WTC11 (cell line): ENCODE measurements around the gene ECSCR. TPM values are rescaled to one million over a fixed set of nuclear protein-coding genes. Genes with fewer than 3 reads are reported as not detected.

Source experiments
- ATAC-seq: fragments of 200-7000 bp; cut with Tn5 transposase; 2 replicates; pipeline ENCODE4 v1.10.0; 2021; ENCODE audit warnings: mild to moderate bottlenecking, moderate library complexity
- CTCF ChIA-PET: fragments of 300-600 bp; sonication (Branson Sonifier 250); formaldehyde crosslinking; loops from one replicate; lab custom pipeline; 2021; ENCODE audit warnings: antibody characterized with exemption; lab: Charles Lee
- POLR2A ChIA-PET: fragments of 350-600 bp; sonication (Branson Sonifier 250); formaldehyde crosslinking; loops from one replicate; lab custom pipeline; 2021; ENCODE audit warnings: antibody characterized with exemption; lab: Charles Lee
- DNase-seq: peaks from one replicate; pipeline ENCODE4 v3.0.0; 2021; ENCODE audit warnings: low spot score
- H3K27ac Mint-ChIP-seq: 2 replicates; pipeline ENCODE4 v1.8.0; 2021; ENCODE audit warnings: mixed read lengths
- H3K27me3 Mint-ChIP-seq: 2 replicates; pipeline ENCODE4 v1.8.0; 2021; ENCODE audit warnings: low read depth, mild to moderate bottlenecking, moderate library complexity, mixed read lengths
- H3K36me3 Mint-ChIP-seq: 2 replicates; pipeline ENCODE4 v1.8.0; 2021; ENCODE audit warnings: mixed read lengths
- H3K4me1 Mint-ChIP-seq: 2 replicates; pipeline ENCODE4 v1.8.0; 2022; ENCODE audit warnings: mixed read lengths
- H3K4me3 Mint-ChIP-seq: 2 replicates; pipeline ENCODE4 v1.8.0; 2021; ENCODE audit warnings: mild to moderate bottlenecking, moderate library complexity, mixed read lengths
- H3K9me3 Mint-ChIP-seq: 2 replicates; pipeline ENCODE4 v1.8.0; 2021; ENCODE audit warnings: mixed read lengths
- ARID4B ChIP-seq: sonication (generic); formaldehyde crosslinking; IDR thresholded peaks from 2 replicates; pipeline ENCODE4 v1.8.0; 2023; ENCODE audit warnings: missing genetic modification reagents, mild to moderate bottlenecking, borderline replicate concordance
- ATF2 ChIP-seq: sonication (generic); formaldehyde crosslinking; IDR thresholded peaks from 2 replicates; pipeline ENCODE4 v1.8.1; 2022; ENCODE audit warnings: low read depth, missing genetic modification reagents, borderline replicate concordance
- ATF3 ChIP-seq: sonication (generic); formaldehyde crosslinking; conservative IDR thresholded peaks from 2 replicates; pipeline ENCODE4 v1.8.1; 2022; ENCODE audit warnings: mild to moderate bottlenecking, missing genetic modification reagents
- CBFB ChIP-seq: sonication (generic); formaldehyde crosslinking; IDR thresholded peaks from 2 replicates; pipeline ENCODE4 v1.8.1; 2022; ENCODE audit warnings: mild to moderate bottlenecking, low read depth, missing genetic modification reagents
- CREB1 ChIP-seq: sonication (generic); formaldehyde crosslinking; IDR thresholded peaks from 2 replicates; pipeline ENCODE4 v1.8.0; 2023; ENCODE audit warnings: mild to moderate bottlenecking, missing genetic modification reagents
- CREM ChIP-seq: sonication (generic); formaldehyde crosslinking; IDR thresholded peaks from 2 replicates; pipeline ENCODE4 v1.8.1; 2022; ENCODE audit warnings: mild to moderate bottlenecking, missing genetic modification reagents, moderate library complexity
- CTCF ChIP-seq: fragments of 200-600 bp; IDR thresholded peaks from 2 replicates; pipeline ENCODE4 v1.8.0; 2022; ENCODE audit warnings: antibody characterized with exemption
- ESRRA ChIP-seq: sonication (generic); formaldehyde crosslinking; IDR thresholded peaks from 2 replicates; pipeline ENCODE4 v1.8.1; 2022; ENCODE audit warnings: mild to moderate bottlenecking, missing genetic modification reagents, borderline replicate concordance
- FOXJ3 ChIP-seq: sonication (generic); formaldehyde crosslinking; IDR thresholded peaks from 2 replicates; pipeline ENCODE4 v1.9.0; 2021; ENCODE audit warnings: missing genetic modification reagents, mild to moderate bottlenecking, borderline replicate concordance
- GTF2I ChIP-seq: fragments of 250-450 bp; sonication (Bioruptor Pico); conservative IDR thresholded peaks from 2 replicates; pipeline ENCODE4 v1.4.0; 2021; ENCODE audit warnings: mild to moderate bottlenecking
- IRF2 ChIP-seq: sonication (generic); formaldehyde crosslinking; IDR thresholded peaks from 2 replicates; pipeline ENCODE4 v1.8.0; 2022; ENCODE audit warnings: low read depth, missing genetic modification reagents, borderline replicate concordance
- JAZF1 ChIP-seq: fragments of 250-450 bp; sonication (Bioruptor Pico); IDR thresholded peaks from 2 replicates; pipeline ENCODE4 v1.9.0; 2021; ENCODE audit warnings: moderate library complexity, mild to moderate bottlenecking, inconsistent platforms
- MXD4 ChIP-seq: fragments of 250-450 bp; sonication (Bioruptor Pico); IDR thresholded peaks from 2 replicates; pipeline ENCODE4 v1.8.0; 2021; ENCODE audit warnings: mild to moderate bottlenecking, moderate library complexity, borderline replicate concordance
- RELA ChIP-seq: sonication (generic); formaldehyde crosslinking; IDR thresholded peaks from 2 replicates; pipeline ENCODE4 v1.8.1; 2022; ENCODE audit warnings: missing genetic modification reagents, mild to moderate bottlenecking, borderline replicate concordance
- TCF7 ChIP-seq: sonication (generic); formaldehyde crosslinking; IDR thresholded peaks from 2 replicates; pipeline ENCODE4 v1.8.0; 2022; ENCODE audit warnings: mild to moderate bottlenecking, low read depth, missing genetic modification reagents, moderate library complexity
- ZMAT4 ChIP-seq: fragments of 250-450 bp; sonication (Bioruptor Pico); IDR thresholded peaks from 2 replicates; pipeline ENCODE4 v1.9.0; 2021; ENCODE audit warnings: mild to moderate bottlenecking
- ZNF121 ChIP-seq: sonication (generic); formaldehyde crosslinking; IDR thresholded peaks from 2 replicates; pipeline ENCODE4 v1.8.0; 2023; ENCODE audit warnings: missing genetic modification reagents
- ZNF232 ChIP-seq: sonication (generic); formaldehyde crosslinking; IDR thresholded peaks from 2 replicates; pipeline ENCODE4 v1.8.0; 2022; ENCODE audit warnings: mild to moderate bottlenecking, missing genetic modification reagents
- ZNF512 ChIP-seq: sonication (generic); formaldehyde crosslinking; IDR thresholded peaks from 2 replicates; pipeline ENCODE4 v1.8.1; 2022; ENCODE audit warnings: missing genetic modification reagents, borderline replicate concordance
- total RNA-seq: library from RNA; stranded (reverse); gene quantifications from 3 replicates; pipeline ENCODE4 v1.2.3, GENCODE V29; 2021

The ECSCR gene
- total RNA-seq, 1 experiment from 2014 or later = 2.7 TPM

GRCh38 chr5:139494256-139494655 is 31.7 kb upstream of the ECSCR start:
- ATAC-seq = no peak
- TF ChIP-seq TCF7 (CRISPR knock-in tag) = no peak
- TF ChIP-seq ZNF121 (CRISPR knock-in tag) = no peak
- no peak for TF ChIP-seq CBFB (CRISPR knock-in tag)
- no peak for TF ChIP-seq ZNF232 (CRISPR knock-in tag)
- TF ChIP-seq ZMAT4 (CRISPR knock-in tag) = no peak
- TF ChIP-seq RELA (CRISPR knock-in tag) = no peak
- TF ChIP-seq ATF2 (CRISPR knock-in tag) = no peak
- no peak for TF ChIP-seq ATF3
- no peak for TF ChIP-seq JAZF1 (CRISPR knock-in tag)
- TF ChIP-seq ARID4B (CRISPR knock-in tag) = no peak
- no peak for TF ChIP-seq ZNF512 (CRISPR knock-in tag)
- TF ChIP-seq ESRRA (CRISPR knock-in tag) = no peak
- TF ChIP-seq FOXJ3 (CRISPR knock-in tag) = no peak
- ChIA-PET POLR2A (no interaction called here), CTCF (interaction anchor here (0.7 to 1.1 kb wide), 3 partner anchors 19 to 72 kb away, joined by 3 to 4 read pairs (median 3); no protein-coding TSS in a partner anchor)
- Mint-ChIP-seq H3K4me1 (no peaks in the 10 kb centered on the region), H3K4me3 (no peak overlapping the region), H3K27me3 (no peaks in the 10 kb centered on the region), H3K9me3 (no peaks in the 10 kb centered on the region), H3K36me3 (no peaks in the 10 kb centered on the region), H3K27ac (no peak overlapping the region)
- DNase-seq = no peak

GRCh38 chr5:139492700-139493192 is 30.2 kb upstream of the ECSCR start:
- Mint-ChIP-seq H3K27me3 (no peaks in the 10 kb centered on the region), H3K27ac (no peak overlapping the region), H3K4me1 (no peaks in the 10 kb centered on the region), H3K36me3 (no peaks in the 10 kb centered on the region), H3K4me3 (no peak overlapping the region), H3K9me3 (no peaks in the 10 kb centered on the region)
- CTCF ChIA-PET = no interaction called here
- DNase-seq (no peak), ATAC-seq (no peak)
- POLR2A ChIA-PET = no interaction called here
- TF ChIP-seq GTF2I (no peak), IRF2 (CRISPR knock-in tag) (no peak), CREM (no peak), ATF3 (no peak), ESRRA (CRISPR knock-in tag) (no peak), MXD4 (no peak), CTCF (no peak), CREB1 (CRISPR knock-in tag) (no peak), ZNF232 (CRISPR knock-in tag) (no peak), ARID4B (CRISPR knock-in tag) (no peak)
